AG04450 (cell line): Measurements from ENCODE around the gene PBXIP1. TPM values are rescaled to one million over a fixed set of nuclear protein-coding genes. Genes with fewer than 3 reads are reported as not detected.

Experiments used
- CTCF ChIA-PET: fragments of 300-600, 350-600 bp; formaldehyde crosslinking; extraction: SDS; loops from one replicate; lab custom pipeline; 2022; ENCODE audit warnings: antibody characterized with exemption, inconsistent platforms; lab: Charles Lee
- POLR2A ChIA-PET: fragments of 350-600 bp; formaldehyde crosslinking; extraction: SDS; loops from one replicate; lab custom pipeline; 2021; ENCODE audit warnings: antibody characterized with exemption, inconsistent platforms; lab: Yijun Ruan, JAX
- DNase-seq: peaks from one replicate; pipeline ENCODE4 v3.0.0-alpha.2; 2011; ENCODE audit warnings: low read depth, low spot score
- H3K27ac ChIP-seq: one replicate; pipeline ENCODE4 v1.5.1; 2012; ENCODE audit warnings: low read depth, low read length, control low read depth
- H3K27me3 ChIP-seq: one replicate; pipeline ENCODE4 v1.6.0; 2012; ENCODE audit warnings: low read length; ENCODE audit not compliant: control insufficient read depth, insufficient read depth
- H3K4me3 ChIP-seq: 2 replicates; pipeline ENCODE4 v1.5.1; 2011; ENCODE audit warnings: mild to moderate bottlenecking, low read depth, low read length, control low read depth
- H3K9me3 ChIP-seq: 2 replicates; pipeline ENCODE4 v1.5.1; 2012; ENCODE audit warnings: low read length; ENCODE audit not compliant: control insufficient read depth, insufficient read depth
- polyA plus RNA-seq: library from polyadenylated mRNA; depleted of rRNA; stranded (reverse); fragments of >200 nt; gene quantifications from 2 replicates; pipeline ENCODE4 v1.2.3, GENCODE V29; 2011
- TF ChIP-seq, protein P1 (sequence below): IDR thresholded peaks from 2 replicates; pipeline ENCODE4 v1.5.1; 2011; ENCODE audit warnings: low read depth, low read length, control low read depth, inconsistent platforms

PBXIP1 gene
- polyA plus RNA-seq, 1 experiment: 72.2 TPM

DNA sequence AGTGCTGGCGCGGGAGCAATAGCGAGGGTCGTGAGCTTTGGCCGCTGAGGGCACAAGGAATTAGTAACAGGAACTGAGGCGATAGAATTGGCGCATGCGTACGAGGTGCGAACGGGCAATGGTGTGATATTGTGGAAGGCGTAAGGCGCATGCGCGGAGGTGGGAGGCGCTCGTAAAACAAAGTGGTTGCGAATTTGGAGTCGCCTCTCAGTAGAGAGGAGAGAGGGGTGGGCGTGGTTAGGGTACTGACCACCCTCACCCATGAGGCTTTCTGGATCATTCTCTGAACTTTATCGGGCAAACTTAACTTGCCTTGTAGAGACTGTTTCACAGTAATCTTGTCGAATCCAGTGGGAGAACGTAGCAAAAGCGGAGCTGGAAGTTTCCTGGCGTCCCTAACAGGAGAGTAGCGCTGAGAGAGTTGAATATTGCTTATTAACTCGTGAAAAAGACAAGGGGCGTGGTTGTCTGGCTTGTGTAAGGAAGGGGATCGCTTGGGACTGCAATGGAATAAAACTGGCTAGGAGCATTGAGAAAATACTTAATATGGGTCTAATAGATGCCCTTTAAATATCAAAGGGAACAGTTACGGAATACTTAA, 19.0 kb upstream of the PBXIP1 start:
- DNase-seq: peak; percentile 89
- Histone ChIP-seq H3K4me3 (peak overlapping the region; percentile 75), H3K27ac (peak overlapping the region; percentile 100), H3K27me3 (no peaks in the 10 kb centered on the region), H3K9me3 (peaks cover 3% of the 10 kb centered on the region; the same call in 1 of the 2 replicates)
- POLR2A ChIA-PET: interaction anchor here (0.6 to 1.1 kb wide), 4 partner anchors 14 to 435 kb away, joined by 3 read pairs; no protein-coding TSS in a partner anchor
- TF ChIP-seq, protein P1, sequence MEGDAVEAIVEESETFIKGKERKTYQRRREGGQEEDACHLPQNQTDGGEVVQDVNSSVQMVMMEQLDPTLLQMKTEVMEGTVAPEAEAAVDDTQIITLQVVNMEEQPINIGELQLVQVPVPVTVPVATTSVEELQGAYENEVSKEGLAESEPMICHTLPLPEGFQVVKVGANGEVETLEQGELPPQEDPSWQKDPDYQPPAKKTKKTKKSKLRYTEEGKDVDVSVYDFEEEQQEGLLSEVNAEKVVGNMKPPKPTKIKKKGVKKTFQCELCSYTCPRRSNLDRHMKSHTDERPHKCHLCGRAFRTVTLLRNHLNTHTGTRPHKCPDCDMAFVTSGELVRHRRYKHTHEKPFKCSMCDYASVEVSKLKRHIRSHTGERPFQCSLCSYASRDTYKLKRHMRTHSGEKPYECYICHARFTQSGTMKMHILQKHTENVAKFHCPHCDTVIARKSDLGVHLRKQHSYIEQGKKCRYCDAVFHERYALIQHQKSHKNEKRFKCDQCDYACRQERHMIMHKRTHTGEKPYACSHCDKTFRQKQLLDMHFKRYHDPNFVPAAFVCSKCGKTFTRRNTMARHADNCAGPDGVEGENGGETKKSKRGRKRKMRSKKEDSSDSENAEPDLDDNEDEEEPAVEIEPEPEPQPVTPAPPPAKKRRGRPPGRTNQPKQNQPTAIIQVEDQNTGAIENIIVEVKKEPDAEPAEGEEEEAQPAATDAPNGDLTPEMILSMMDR: no peak
- CTCF ChIA-PET: interaction anchor here (0.7 to 1.6 kb wide), 2 partner anchors 21 to 25 kb away, joined by 3 to 4 read pairs; no protein-coding TSS in a partner anchor

DNA sequence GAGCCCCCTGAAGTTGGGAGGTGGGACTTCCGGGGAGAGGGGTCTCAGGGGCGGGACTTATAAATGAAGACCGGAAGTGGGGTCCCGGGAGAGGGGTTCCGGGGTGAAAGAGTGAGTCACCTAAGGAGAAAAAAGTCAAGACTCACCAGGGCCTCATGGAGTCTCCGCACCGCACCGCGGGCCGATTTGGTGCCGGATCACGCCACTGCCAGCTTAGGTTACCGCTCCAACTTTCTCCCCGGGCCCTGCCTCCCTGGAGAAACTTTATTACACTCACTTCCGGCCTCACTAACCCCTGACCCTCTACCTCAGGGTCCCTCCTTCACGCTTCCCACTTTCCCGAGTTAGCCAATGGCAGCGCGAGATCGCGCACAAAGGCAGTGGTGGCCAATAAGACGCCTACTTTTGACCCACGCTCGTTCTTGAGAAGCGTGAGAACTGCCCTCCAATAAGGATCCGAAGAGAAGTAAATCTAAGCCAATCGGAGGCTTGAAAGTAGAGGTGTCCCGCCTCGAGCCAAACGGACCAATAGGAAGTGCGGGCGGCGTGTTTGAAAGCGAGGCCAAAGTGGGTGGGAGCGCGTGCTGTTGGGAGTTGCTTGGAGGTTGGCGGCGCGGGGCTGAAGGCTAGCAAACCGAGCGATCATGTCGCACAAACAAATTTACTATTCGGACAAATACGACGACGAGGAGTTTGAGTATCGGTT, 18.4 kb upstream of the PBXIP1 start, which contains the start of gene CKS1B:
TSS of gene CKS1B (plus strand) at position 580 of the 706 bp plus-strand sequence. CDS start at position 645, 65 bp downstream.
- peak; percentile 100 for DNase-seq
- Histone ChIP-seq H3K4me3 (peak within 1 kb of the TSS; percentile 77), H3K27ac (peak within 1 kb of the TSS; percentile 100), H3K27me3 (no peaks in the 10 kb centered on the region), H3K9me3 (peaks cover 3% of the 10 kb centered on the region; the same call in 1 of the 2 replicates)
- POLR2A ChIA-PET: interaction anchor here (0.6 to 5.0 kb wide), 11 partner anchors 9 to 702 kb away, joined by 3 to 59 read pairs (median 5); partner anchors contain the start of genes FLAD1 and PYGO2
- TF ChIP-seq, protein P1: no peak
- CTCF ChIA-PET: interaction anchor here (1.0 to 1.1 kb wide), 3 partner anchors 19 to 43 kb away, joined by 3 to 6 read pairs (median 5); partner anchors contain the start of gene LENEP

DNA sequence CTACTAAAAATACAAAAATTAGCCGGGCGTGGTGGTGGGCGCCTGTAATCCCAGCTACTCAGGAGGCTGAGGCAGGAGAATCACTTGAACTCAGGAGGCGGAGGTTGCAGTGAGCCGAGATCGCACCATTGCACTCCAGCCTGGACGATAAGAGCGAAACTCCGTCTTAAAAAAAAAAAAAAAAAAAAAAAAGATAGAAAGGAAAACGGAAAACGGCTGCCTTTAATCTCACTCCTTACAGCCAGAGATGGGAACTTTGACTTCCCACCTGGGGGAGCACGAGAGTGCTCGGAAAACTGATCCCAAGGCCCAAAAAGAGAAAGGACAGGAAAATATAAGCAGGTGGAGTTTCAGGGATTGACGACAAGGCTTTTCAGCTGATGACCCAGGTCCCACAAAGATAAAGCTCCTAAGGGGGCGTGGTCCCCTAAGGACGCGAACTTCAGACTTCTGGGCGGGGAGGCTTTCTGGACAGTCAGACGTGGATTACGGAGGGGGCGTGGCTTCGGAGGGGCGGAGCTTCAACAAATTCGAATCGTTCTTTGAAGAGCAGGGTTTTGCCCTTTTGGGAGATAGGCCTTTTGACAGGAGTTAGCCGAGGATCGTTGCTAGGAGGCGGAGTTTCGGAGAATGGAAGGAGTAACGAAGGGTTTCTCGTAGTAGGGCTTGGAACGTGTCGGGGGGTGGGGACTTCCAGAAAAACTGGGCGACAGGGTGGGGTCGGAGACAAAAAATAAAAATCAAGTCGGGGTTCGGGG, 17.6 kb upstream of the PBXIP1 start:
- Histone ChIP-seq H3K27me3 (no peaks in the 10 kb centered on the region), H3K4me3 (peak overlapping the region; percentile 77), H3K9me3 (peaks cover 3% of the 10 kb centered on the region; the same call in 1 of the 2 replicates), H3K27ac (peak overlapping the region; percentile 100)
- peak; percentile 93 for DNase-seq
- ChIA-PET CTCF (interaction anchor here (1.0 to 1.4 kb wide), 4 partner anchors 20 to 81 kb away, joined by 3 to 6 read pairs (median 4); partner anchors contain the start of gene LENEP), POLR2A (interaction anchor here (0.7 to 5.0 kb wide), 8 partner anchors 10 to 702 kb away, joined by 4 to 59 read pairs (median 10); partner anchors contain the start of genes FLAD1 and PYGO2)
- TF ChIP-seq, protein P1: peak; percentile 36

DNA sequence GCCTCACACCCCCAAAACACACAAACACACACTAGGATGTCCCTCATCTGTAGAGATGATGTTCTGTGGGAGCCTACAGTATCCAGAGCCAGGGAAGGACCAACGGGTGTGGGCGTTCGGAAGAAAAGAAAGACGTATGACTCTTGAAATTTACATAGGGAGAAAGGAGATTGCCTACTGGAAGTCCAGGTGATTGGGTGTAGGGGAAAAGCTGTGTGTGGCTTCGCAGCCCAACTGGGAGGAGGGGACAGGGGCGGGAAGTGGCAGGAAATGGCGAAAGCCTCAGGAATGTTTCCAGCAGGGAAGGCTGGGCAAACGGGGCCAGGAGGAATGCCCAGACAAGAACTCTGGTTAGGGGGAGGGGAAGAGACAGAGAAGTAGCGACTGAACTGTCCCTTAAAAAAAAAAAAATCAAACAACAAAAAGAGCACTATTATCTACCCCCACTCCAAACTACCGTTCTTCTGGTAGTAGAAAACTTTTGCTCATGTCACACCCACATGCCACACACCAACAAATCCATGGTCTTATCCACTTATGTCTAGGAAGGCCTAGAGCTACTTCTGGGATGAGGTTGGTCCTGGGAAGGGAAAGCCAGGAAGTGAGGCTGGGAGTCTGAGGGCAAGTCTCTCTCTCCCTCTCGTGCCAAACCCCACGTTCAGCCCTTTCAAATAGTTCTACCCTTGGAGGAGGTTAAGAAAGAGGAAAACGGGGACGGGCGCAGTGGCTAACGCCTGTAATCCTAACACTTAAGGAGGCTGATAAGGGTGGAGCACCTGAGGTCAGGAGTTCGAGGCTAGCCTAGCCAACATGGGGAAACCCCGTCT, 16.8 kb upstream of the PBXIP1 start:
- Histone ChIP-seq H3K27me3 (no peaks in the 10 kb centered on the region), H3K27ac (peak overlapping the region; percentile 100), H3K9me3 (peaks cover 3% of the 10 kb centered on the region; the same call in 1 of the 2 replicates), H3K4me3 (peak overlapping the region; percentile 77)
- TF ChIP-seq, protein P1: no peak
- ChIA-PET POLR2A (interaction anchor here (0.6 to 5.0 kb wide), 6 partner anchors 11 to 93 kb away, joined by 4 to 59 read pairs (median 10); partner anchors contain the start of genes ADAM15, PBXIP1 and PYGO2), CTCF (interaction anchor here (1.0 to 4.4 kb wide), 5 partner anchors 26 to 413 kb away, joined by 4 to 19 read pairs (median 6); no protein-coding TSS in a partner anchor)
- DNase-seq: peak; percentile 86
